ENCODE measurements around the gene TAPT1. TPM values are rescaled to one million over a fixed set of nuclear protein-coding genes. Genes with fewer than 3 reads are reported as not detected.
"Not testable (repeated sequence)": the region's sequence is repeated elsewhere in the genome, so short reads cannot be mapped to it uniquely, and the experiment has no call there.

TAPT1 gene
- total and polyA plus RNA-seq, 2 donors (not counting 1 experiment from before 2014, with no cell fraction given), result 58.4 to 76.0 TPM

DNA sequence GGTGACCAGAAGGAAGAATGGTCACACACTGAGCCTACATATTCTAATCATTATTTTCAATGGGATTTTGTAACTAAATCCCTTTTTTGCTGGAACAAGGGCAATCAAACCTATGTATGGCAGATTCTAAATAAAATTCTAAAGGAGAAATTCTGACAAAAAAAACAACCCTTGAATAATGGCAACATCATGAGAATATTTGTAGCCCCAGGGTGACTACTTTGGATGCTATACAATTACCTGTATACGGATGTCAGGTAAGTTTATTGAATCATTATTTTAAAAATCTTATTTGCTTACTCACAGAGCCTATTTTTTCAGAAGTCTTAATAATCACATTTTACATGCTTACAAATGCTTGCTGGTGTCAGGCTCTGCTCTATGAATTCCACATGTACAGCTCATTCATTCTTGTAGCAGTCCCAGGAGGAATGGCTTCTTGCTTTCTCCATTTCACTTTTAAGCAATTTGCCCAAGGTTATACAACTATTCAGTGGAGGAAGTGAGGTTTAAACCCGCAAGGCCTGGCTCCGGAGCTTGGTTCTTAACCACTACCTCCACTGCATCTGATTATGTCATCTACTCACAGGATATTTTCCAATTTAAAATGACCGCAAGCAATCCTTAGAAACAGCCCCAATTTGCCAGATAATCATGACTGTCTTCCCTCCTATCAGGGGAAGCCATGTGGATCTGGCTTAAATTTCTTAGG, 43.6 kb upstream of the TAPT1 start:
- H3K79me2 ChIP-seq (ENCODE audit: control insufficient read depth, insufficient read depth, low read length); H3K4me3 Mint-ChIP-seq; ATAC-seq (ENCODE audit: low read depth); DNase-seq; H2AFZ ChIP-seq (ENCODE audit: insufficient read depth, low read depth, low read length, poor library complexity, severe bottlenecking); H3K9me3 Mint-ChIP-seq (ENCODE audit: insufficient read depth); H3K36me3 ChIP-seq (replicated peaks in 1 of 2; ENCODE audit: control extremely low read depth in 1 of 2, control insufficient read depth in 1 of 2, extremely low read depth in 1 of 2, insufficient read depth in 2 of 2, low read length in 1 of 2); H3K27me3 Mint-ChIP-seq; H3K27ac Mint-ChIP-seq; H3K9ac ChIP-seq (ENCODE audit: low read length); H3K4me2 ChIP-seq (replicated peaks; ENCODE audit: low read depth, low read length, poor library complexity, severe bottlenecking); H3K9me3 ChIP-seq (ENCODE audit: control extremely low read depth in 1 of 3, control insufficient read depth in 2 of 3, insufficient read depth in 1 of 3, low read length in 2 of 3); H4K20me1 ChIP-seq (ENCODE audit: control insufficient read depth, insufficient read depth, low read length, poor library complexity, severe bottlenecking); H3K27ac ChIP-seq (ENCODE audit: low read length in 2 of 2); POLR2A ChIA-PET; H3K27me3 ChIP-seq (replicated peaks in 1 of 4; ENCODE audit: control extremely low read depth in 1 of 4, control insufficient read depth in 3 of 4, insufficient read depth in 4 of 4, low read length in 3 of 4); H3K4me3 ChIP-seq (ENCODE audit: control extremely low read depth in 1 of 5, extremely low read depth in 1 of 5, insufficient read depth in 1 of 5, low read depth in 2 of 5, low read length in 4 of 5): not testable (repeated sequence)
- peaks cover 16 to 19% of the 10 kb centered on the region in 2 donors for H3K4me1 ChIP-seq (ENCODE audit: control insufficient read depth in 2 of 2, insufficient read depth in 2 of 2, low read length in 2 of 2)
- WGBS (ENCODE audit: insufficient coverage), result no CpG with 5 or more reads among the region's 4 CpGs
- CTCF ChIA-PET, result interaction anchor here (1.1 to 1.4 kb wide), 2 partner anchors 11 to 387 kb away, joined by 3 read pairs; no protein-coding TSS in a partner anchor
- intact Hi-C loops (cut with micrococcal nuclease), result loop anchor here (10.0 kb wide), 1 partner anchor 465 kb away; no protein-coding TSS in a partner anchor
- peaks cover 19% of the 10 kb centered on the region for H3K4me1 Mint-ChIP-seq

DNA sequence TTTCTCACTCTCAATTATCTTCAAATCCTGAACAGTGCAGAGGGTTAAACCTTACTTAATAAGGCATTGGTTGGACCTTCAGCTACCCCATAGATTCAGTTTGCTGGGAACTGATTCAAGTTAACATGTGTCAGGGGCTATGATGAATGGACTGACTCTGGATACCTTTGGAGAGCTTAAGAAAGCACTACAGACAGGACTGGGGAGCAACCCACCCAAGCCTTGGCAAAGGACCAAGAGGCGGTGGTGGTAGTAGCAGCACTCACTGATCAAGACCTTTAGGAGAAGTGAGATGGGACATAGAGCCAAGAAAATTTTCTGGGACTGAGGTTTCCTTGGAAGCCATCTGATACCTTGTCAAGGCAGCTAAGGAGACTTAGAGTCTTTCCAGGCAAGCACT, 43.0 kb upstream of the TAPT1 start:
- H3K9me3 ChIP-seq (ENCODE audit: control extremely low read depth in 1 of 3, control insufficient read depth in 2 of 3, insufficient read depth in 1 of 3, low read length in 2 of 3), result peaks cover 0 to 1% (median 0%) of the 10 kb centered on the region in 3 donors
- no peak overlapping the region for H3K9ac ChIP-seq (ENCODE audit: low read length)
- WGBS (ENCODE audit: insufficient coverage), result 100% methylated on average over 1 of the region's 1 CpG
- intact Hi-C loops (cut with micrococcal nuclease), result loop anchor here (10.0 kb wide), 1 partner anchor 464 kb away; no protein-coding TSS in a partner anchor
- no peak overlapping the region for H3K4me2 ChIP-seq (replicated peaks; ENCODE audit: low read depth, low read length, poor library complexity, severe bottlenecking)
- POLR2A ChIA-PET, result no interaction called here
- H4K20me1 ChIP-seq (ENCODE audit: control insufficient read depth, insufficient read depth, low read length, poor library complexity, severe bottlenecking), result no peaks in the 10 kb centered on the region
- no peak overlapping the region for H2AFZ ChIP-seq (ENCODE audit: insufficient read depth, low read depth, low read length, poor library complexity, severe bottlenecking)
- H3K27me3 Mint-ChIP-seq, result no peaks in the 10 kb centered on the region
- no peaks in the 10 kb centered on the region for H3K36me3 ChIP-seq (replicated peaks in 1 of 2; ENCODE audit: control extremely low read depth in 1 of 2, control insufficient read depth in 1 of 2, extremely low read depth in 1 of 2, insufficient read depth in 2 of 2, low read length in 1 of 2)
- ATAC-seq (ENCODE audit: low read depth) (no peak), DNase-seq (no peak)
- peaks cover 22% of the 10 kb centered on the region for H3K4me1 Mint-ChIP-seq
- no peak overlapping the region for H3K4me3 ChIP-seq (ENCODE audit: control extremely low read depth in 1 of 5, extremely low read depth in 1 of 5, insufficient read depth in 1 of 5, low read depth in 2 of 5, low read length in 4 of 5)
- no peak overlapping the region for H3K27ac Mint-ChIP-seq
- no peak for TF ChIP-seq EZH2 (IDR thresholded peaks at IDR 0.05; ENCODE audit: borderline replicate concordance, insufficient read depth, low read depth, low read length, poor library complexity, severe bottlenecking)
- TF ChIP-seq, protein P1, sequence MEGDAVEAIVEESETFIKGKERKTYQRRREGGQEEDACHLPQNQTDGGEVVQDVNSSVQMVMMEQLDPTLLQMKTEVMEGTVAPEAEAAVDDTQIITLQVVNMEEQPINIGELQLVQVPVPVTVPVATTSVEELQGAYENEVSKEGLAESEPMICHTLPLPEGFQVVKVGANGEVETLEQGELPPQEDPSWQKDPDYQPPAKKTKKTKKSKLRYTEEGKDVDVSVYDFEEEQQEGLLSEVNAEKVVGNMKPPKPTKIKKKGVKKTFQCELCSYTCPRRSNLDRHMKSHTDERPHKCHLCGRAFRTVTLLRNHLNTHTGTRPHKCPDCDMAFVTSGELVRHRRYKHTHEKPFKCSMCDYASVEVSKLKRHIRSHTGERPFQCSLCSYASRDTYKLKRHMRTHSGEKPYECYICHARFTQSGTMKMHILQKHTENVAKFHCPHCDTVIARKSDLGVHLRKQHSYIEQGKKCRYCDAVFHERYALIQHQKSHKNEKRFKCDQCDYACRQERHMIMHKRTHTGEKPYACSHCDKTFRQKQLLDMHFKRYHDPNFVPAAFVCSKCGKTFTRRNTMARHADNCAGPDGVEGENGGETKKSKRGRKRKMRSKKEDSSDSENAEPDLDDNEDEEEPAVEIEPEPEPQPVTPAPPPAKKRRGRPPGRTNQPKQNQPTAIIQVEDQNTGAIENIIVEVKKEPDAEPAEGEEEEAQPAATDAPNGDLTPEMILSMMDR (IDR thresholded peaks at IDR 0.05), result no peak
- H3K79me2 ChIP-seq (ENCODE audit: control insufficient read depth, insufficient read depth, low read length), result no peaks in the 10 kb centered on the region
- no peak overlapping the region for H3K4me3 Mint-ChIP-seq
- H3K27ac ChIP-seq (ENCODE audit: low read length in 2 of 2), result no peak overlapping the region
- no peaks in the 10 kb centered on the region for H3K9me3 Mint-ChIP-seq (ENCODE audit: insufficient read depth)
- H3K27me3 ChIP-seq (replicated peaks in 1 of 4; ENCODE audit: control extremely low read depth in 1 of 4, control insufficient read depth in 3 of 4, insufficient read depth in 4 of 4, low read length in 3 of 4), result no peaks in the 10 kb centered on the region
- H3K4me1 ChIP-seq (ENCODE audit: control insufficient read depth in 2 of 2, insufficient read depth in 2 of 2, low read length in 2 of 2), result peaks cover 20 to 21% of the 10 kb centered on the region in 2 donors
- CTCF ChIA-PET, result interaction anchor here (1.1 to 1.4 kb wide), 2 partner anchors 11 to 386 kb away, joined by 3 read pairs; no protein-coding TSS in a partner anchor

All from B cell (primary cell).